Left forelimb (tissue), 1 donor: ENCODE measurements around the gene HNRNPAB.

Source experiments
- DNase-seq: peaks from one replicate; pipeline ENCODE4 v3.0.0-alpha.2; 2018; ENCODE audit warnings: low spot score

HNRNPAB gene

DNA sequence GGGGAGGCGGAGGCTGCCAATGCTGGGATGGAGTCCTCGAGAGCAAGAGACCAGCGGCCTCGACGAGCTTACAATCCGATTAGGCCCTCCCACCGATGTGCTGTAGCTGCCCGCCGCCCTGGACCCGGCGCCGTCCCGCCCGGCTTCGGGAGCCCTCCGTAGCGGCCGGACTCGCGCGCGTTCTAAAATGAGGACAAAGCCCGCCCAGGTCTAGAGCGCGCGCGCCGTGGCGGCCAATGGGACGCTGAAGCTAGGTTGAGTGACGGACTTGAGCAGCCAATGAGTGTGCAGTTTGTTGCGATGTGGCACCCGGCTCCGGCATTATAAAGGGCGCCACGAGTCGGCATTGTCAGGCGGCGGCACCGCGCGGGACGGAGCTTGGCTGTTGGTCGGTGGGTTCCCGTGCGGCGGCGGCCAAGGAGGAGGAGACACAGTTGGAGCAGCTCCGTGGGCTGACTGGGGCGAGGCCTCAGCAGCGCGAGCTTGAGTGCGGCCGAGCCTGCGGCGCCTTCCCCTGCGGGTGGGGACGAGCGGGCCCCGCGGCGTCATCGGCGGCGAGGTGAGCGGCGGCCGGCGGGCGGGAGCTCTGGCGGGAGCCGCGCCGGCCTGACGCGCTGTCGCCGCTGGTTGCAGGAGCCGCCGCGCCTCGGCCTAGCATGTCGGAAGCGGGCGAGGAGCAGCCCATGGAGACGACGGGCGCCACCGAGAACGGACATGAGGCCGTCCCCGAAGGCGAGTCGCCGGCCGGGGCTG lies at the start of gene HNRNPAB:
HNRNPAB (plus strand) TSS at position 352 of the 753 bp plus-strand sequence; CDS start at position 657, 305 bp downstream.
- DNase-seq: peak; percentile 99

DNA sequence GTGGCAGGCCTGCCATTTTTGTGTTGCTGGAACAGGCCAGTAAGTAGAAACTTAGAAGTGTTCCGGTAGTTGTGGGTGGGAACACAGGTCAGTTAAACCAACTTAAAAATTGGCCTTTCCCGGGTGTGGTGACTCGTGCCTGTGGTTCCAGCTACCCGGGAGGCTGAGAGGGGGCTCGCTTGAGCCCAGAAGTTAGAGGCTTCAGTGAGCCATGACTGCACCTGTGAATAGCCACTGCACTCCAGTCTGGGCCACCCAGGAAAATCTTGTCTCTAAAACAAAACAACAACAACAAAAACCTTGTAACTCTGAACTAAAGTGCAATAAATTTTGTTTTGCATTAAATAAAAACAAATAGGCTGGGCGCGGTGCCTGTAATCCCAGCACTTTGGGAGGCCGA lies 49.3 kb upstream of the HNRNPAB start:
- no peak for DNase-seq

GRCh38 chr5:178160176-178160575 lies 44.2 kb upstream of the HNRNPAB start:
- no peak for DNase-seq

DNA sequence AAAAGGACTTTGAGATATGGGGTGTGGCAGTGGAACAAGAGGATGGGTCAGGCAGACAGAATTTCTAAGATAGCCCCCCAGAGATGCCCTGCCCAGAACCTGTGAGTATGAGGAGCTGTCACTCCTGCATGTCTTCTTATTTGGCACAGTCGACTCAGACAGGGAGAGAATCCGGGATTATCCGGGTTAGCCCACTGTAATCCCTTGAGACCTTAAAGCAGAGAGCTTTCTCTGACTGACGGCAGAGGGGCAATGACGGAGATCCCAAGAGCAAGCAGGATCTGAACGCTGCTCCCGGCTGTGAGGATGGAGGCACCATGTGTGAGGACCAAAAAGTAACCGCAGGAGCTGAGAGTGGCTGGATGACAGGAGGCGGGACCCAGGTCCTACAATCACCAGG lies 41.9 kb upstream of the HNRNPAB start:
- DNase-seq: no peak

- DNase-seq: peak; percentile 90
Measured at GRCh38 chr5:178163772-178164735, 40.3 kb upstream of the HNRNPAB start.

- DNase-seq: no peak
Measured at GRCh38 chr5:178165581-178165980, 38.8 kb upstream of the HNRNPAB start.

- no peak for DNase-seq
Measured at GRCh38 chr5:178170455-178170854, 33.9 kb upstream of the HNRNPAB start.

GRCh38 chr5:178174456-178174855 lies 29.9 kb upstream of the HNRNPAB start:
- DNase-seq: no peak

DNA sequence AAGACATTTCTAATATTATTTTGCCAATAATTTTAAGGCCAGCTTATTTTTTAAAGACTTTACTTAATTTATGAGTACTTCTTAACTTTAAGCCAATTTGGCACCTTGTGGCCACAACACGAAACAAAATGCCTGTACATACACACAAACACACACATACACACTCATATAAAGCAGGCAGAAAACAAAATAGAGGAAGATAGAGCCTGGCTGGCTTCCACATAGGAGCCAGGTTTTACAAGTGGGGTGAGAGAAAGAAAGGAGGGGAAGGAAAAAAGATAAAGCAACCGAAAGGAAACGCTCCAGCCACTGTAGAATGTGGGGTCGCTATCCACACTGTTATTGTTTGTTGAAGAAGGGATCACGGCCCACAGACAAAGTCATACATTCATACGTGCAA lies 27.5 kb upstream of the HNRNPAB start:
- no peak for DNase-seq

DNA sequence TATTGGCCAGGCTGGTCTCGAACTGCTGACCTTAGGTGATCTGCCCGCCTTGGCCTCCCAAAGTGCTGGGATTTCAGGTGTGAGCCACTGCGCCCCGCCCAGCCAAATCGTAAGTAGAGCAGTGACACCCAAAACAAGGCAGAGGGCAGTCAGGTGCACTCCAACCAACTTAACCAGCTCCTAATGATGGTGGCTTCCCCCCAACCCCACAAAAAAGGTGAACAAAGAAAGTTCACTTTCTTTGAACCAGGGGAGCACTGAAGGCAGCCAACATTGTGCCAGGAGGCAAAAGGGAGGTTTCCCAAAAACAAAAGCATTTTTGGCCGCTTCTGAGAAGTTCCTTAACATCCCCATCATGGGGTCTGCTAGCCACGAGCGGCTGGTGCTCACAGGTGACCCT lies 26.8 kb upstream of the HNRNPAB start:
- DNase-seq: no peak

GRCh38 chr5:178180141-178180863 lies 24.0 kb upstream of the HNRNPAB start:
- no peak for DNase-seq

DNA sequence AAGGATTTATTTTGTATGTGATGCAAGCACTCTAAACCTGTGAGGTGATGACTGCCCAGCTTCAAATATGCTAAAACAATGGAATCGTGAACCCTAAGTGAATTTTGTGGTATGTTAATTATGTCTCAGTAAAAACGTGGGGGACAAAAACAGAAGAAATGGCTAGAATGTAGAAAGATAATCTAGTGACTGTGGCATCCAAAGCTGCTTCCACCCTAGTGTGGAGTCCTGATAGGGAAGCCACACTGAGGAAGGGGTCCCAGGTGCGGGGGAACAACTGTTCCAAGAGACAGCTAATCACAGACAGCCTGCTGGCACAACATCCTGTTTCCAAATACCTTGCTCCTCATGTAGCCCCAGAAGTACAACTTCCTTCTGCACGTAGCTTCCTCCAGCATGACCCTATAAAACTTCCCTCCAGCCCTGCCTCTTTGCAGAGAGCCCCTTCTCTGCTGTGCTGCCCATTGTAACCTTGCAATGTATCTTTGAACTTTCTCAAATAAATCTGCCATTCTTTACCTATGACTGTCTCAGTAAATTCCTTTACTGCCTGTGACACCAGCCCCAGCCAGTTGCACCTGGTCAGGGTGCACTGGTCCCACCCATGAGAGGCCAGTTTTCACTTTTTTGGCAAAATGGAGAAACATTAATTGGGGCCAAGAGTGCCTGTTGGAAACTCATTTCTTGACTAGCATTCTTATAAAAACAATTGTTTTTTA lies 22.0 kb upstream of the HNRNPAB start:
- DNase-seq: no peak

- no peak for DNase-seq
Measured at GRCh38 chr5:178186427-178186826, 17.9 kb upstream of the HNRNPAB start.

DNA sequence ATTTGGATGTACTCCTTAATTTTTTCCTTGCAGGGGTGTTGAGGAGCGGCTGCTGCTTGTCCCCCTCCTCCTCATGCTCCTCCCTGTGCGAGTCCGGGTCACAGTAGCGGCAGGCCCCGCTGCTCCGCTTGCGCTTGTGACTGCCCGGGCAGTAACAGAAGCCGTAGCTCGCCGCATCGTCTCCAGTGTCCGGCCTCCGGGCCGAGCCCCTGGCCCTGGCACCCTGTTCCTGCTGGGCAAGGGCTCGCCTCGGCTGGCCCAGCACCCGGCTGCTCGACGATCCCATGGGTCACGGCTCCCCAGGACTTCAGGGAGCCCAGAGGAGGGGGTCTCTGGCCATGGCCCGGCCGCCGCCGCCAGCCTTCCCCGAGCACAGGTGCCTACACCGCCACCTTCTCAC lies 17.3 kb upstream of the HNRNPAB start, which contains the start of gene GMCL2:
GMCL2 (minus strand) TSS at position 358 of the 400 bp plus-strand sequence; CDS start at position 286, 72 bp downstream.
- no peak for DNase-seq

DNA sequence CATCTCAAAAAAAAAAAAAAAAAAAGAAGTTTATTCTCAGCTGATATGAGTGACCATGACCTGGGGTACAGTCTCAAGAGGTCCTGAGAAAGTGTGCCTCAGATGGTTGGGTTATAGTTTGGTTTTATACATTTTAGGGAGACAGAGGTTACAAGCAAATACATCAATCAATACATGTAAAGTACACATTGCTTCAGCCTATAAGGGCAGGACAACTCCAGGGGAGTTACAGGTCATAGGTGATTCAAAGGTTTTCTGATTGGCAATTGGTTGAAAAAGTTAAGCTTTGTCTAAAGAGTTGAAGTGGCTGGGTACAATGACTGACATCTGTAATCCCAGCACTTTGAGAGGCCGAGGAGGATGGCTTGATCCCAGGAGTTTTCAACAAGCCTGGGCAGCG lies 14.9 kb upstream of the HNRNPAB start:
- DNase-seq: no peak

- DNase-seq: no peak
Measured at GRCh38 chr5:178191661-178192060, 12.7 kb upstream of the HNRNPAB start.

DNA sequence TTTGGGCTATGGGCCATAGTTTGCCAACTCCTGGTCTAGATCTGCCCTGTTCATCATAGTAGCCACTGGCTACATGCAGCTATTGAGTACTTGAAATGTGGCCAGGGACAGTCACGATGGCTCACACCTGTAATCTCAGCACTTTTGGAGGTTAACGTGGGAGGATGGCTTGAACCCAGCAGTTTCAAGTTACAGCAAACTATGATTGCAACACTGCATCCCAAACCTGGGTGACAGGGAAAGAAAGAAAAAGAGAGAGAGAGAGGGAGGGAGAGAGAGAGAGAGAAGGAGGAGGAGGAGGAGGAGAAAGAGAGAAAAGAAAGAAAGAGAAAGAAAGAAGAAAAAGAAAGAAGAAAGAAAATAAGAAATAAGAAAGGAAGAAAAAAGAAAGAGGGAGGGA lies 12.1 kb upstream of the HNRNPAB start:
- DNase-seq: no peak

DNA sequence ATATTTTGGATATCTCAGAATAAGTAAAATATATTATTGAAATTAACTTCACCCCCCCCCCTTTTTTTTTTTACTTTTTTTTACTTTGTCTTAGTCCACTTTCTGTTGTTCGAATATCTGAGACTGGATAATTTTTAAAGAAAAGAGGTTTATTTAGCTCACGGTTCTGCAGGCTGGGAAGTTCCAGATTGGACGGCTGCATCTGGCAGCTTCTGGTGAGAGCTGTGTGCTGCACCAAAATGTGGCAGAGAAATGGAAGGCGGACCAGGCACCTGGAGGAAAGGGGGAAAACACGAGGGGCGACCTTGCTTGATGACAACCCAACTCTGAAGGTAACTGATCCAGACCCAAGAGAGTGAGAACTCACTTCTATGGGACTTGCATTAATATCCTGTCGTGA lies 11.5 kb upstream of the HNRNPAB start:
- no peak for DNase-seq

GRCh38 chr5:178193251-178193809 lies 11.0 kb upstream of the HNRNPAB start:
- no peak for DNase-seq

DNA sequence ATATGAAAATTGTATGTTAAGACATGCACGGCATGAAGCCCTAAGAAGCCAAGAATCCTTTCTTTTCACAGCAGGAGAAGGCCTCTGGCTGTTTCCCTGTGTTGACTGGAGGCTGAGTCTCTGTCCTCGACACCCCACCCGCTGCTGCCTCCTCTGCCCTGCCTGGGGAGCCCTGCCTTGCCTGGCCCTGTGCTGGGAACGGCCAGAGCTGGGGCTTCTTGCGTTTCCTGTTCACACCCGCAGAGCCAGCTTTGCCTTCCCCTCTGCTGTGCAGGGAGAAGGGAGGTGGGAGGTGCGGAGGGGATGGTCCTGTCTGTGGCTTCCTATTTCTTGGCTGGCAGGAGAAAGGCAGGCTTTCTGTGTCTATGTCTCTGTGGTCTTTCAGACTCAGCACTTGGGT lies 10.3 kb upstream of the HNRNPAB start:
- no peak for DNase-seq

DNA sequence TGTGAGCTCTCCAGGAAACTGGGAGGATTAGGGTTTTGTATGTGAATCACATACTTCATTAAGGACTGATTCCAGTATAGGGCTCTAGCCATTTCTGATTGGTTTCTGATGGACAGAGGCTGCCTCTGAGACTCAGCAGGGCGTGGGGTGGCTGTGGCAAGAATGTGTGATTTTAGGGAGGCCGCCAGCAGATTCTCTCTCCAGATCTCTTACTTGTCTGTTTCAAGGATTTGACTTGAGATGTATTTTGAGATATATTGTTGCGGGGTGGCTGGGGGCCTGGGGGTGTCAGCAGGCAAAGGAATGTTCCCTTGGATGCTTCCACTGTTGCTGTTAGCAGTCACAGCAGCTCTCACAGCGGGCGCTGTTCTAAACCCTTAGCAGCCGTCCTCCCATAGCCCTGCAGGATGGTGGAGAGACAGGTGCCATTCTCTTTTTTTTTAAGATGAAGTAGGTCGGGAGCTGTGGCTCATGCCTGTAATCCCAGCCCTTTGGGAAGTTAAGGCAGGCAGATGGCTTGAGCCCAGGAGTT lies 8.0 kb upstream of the HNRNPAB start:
- no peak for DNase-seq
